H9 (cell line): Measurements from ENCODE around the gene RPUSD2. TPM values are rescaled to one million over a fixed set of nuclear protein-coding genes. Genes with fewer than 3 reads are reported as not detected.
A peak's percentile ranks its signal among the peaks of the same experiment; 100 is the strongest.

Source experiments
- DNase-seq: peaks from one replicate; pipeline ENCODE4 v3.0.0-alpha.2; 2017
- H2AFZ ChIP-seq: one replicate; pipeline ENCODE4 v1.6.1; 2013; ENCODE audit warnings: mild to moderate bottlenecking, low read length, control low read depth, moderate library complexity
- H2AK5ac ChIP-seq: 2 replicates; pipeline ENCODE4 v1.6.1; 2013; ENCODE audit warnings: low read length, control low read depth, mixed read lengths; ENCODE audit not compliant: insufficient read length
- H2BK120ac ChIP-seq: one replicate; pipeline ENCODE4 v1.6.1; 2013; ENCODE audit warnings: low read depth, mild to moderate bottlenecking, low read length, control low read depth, inconsistent platforms; ENCODE audit not compliant: poor library complexity, severe bottlenecking
- H2BK12ac ChIP-seq: 2 replicates; pipeline ENCODE4 v1.6.1; 2013; ENCODE audit warnings: low read length, control low read depth, mixed read lengths, low read depth; ENCODE audit not compliant: insufficient read length
- H2BK15ac ChIP-seq: 2 replicates; pipeline ENCODE4 v1.6.1; 2013; ENCODE audit warnings: low read depth, low read length, control low read depth
- H2BK20ac ChIP-seq: one replicate; pipeline ENCODE4 v1.6.1; 2013; ENCODE audit warnings: low read depth, mild to moderate bottlenecking, low read length, control low read depth, inconsistent platforms; ENCODE audit not compliant: poor library complexity, severe bottlenecking
- H2BK5ac ChIP-seq: 2 replicates; pipeline ENCODE4 v1.6.1; 2013; ENCODE audit warnings: low read length, control low read depth, mixed read lengths; ENCODE audit not compliant: insufficient read length
- H3K14ac ChIP-seq: 2 replicates; pipeline ENCODE4 v1.6.1; 2013; ENCODE audit warnings: low read length, control low read depth; ENCODE audit not compliant: insufficient read depth
- H3K18ac ChIP-seq: 2 replicates; pipeline ENCODE4 v1.6.1; 2013; ENCODE audit warnings: low read depth, mild to moderate bottlenecking, mixed read lengths, low read length, control low read depth; ENCODE audit not compliant: insufficient read length
- H3K23ac ChIP-seq: 2 replicates; pipeline ENCODE4 v1.6.1; 2013; ENCODE audit warnings: low read length, control low read depth, mixed read lengths, low read depth; ENCODE audit not compliant: insufficient read length
- H3K23me2 ChIP-seq: 2 replicates; pipeline ENCODE4 v1.6.1; 2013; ENCODE audit warnings: low read depth, mild to moderate bottlenecking, mixed read lengths, low read length, control low read depth; ENCODE audit not compliant: insufficient read length, poor library complexity, severe bottlenecking
- H3K27ac ChIP-seq: 2 replicates; pipeline ENCODE4 v1.5.1; 2013; ENCODE audit warnings: low read length, control low read depth, mixed read lengths, low read depth; ENCODE audit not compliant: insufficient read length
- H3K27me3 ChIP-seq: 2 replicates; pipeline ENCODE4 v1.6.1; 2013; ENCODE audit warnings: low read length, control low read depth, inconsistent platforms; ENCODE audit not compliant: insufficient read depth
- H3K4ac ChIP-seq: 2 replicates; pipeline ENCODE4 v1.6.1; 2013; ENCODE audit warnings: low read depth, mild to moderate bottlenecking, control low read depth, inconsistent platforms, low read length, moderate library complexity
- H3K4me1 ChIP-seq: 2 replicates; pipeline ENCODE4 v1.6.1; 2013; ENCODE audit warnings: low read length, control low read depth, inconsistent platforms; ENCODE audit not compliant: insufficient read depth
- H3K4me2 ChIP-seq: 2 replicates; pipeline ENCODE4 v1.6.1; 2013; ENCODE audit warnings: low read length, control low read depth, mixed read lengths; ENCODE audit not compliant: insufficient read length, insufficient read depth
- H3K56ac ChIP-seq: 2 replicates; pipeline ENCODE4 v1.6.1; 2013; ENCODE audit warnings: low read depth, mild to moderate bottlenecking, mixed read lengths, low read length, control low read depth; ENCODE audit not compliant: insufficient read length
- H3K79me1 ChIP-seq: 2 replicates; pipeline ENCODE4 v1.6.1; 2013; ENCODE audit warnings: low read depth, mild to moderate bottlenecking, moderate library complexity, low read length, control low read depth, inconsistent platforms; ENCODE audit not compliant: insufficient read depth, poor library complexity, severe bottlenecking
- H3K79me2 ChIP-seq: 2 replicates; pipeline ENCODE4 v1.6.1; 2013; ENCODE audit warnings: low read length, control low read depth, inconsistent platforms; ENCODE audit not compliant: insufficient read depth
- H3K9ac ChIP-seq: 2 replicates; pipeline ENCODE4 v1.6.1; 2013; ENCODE audit warnings: low read length, control low read depth, mixed read lengths; ENCODE audit not compliant: insufficient read length; ENCODE audit errors: extremely low read depth
- H3K9me3 ChIP-seq: one replicate; pipeline ENCODE4 v1.6.1; 2013; ENCODE audit warnings: low read depth, low read length, inconsistent platforms; ENCODE audit not compliant: control insufficient read depth
- H3T11ph ChIP-seq: one replicate; pipeline ENCODE4 v1.6.1; 2013; ENCODE audit warnings: mild to moderate bottlenecking, low read length, control low read depth, inconsistent platforms
- H4K20me1 ChIP-seq: one replicate; pipeline ENCODE4 v1.6.1; 2013; ENCODE audit not compliant: control insufficient read depth, insufficient read length, insufficient read depth
- H4K5ac ChIP-seq: 2 replicates; pipeline ENCODE4 v1.6.1; 2013; ENCODE audit warnings: low read depth, mild to moderate bottlenecking, mixed read lengths, low read length, control low read depth; ENCODE audit not compliant: insufficient read length
- H4K8ac ChIP-seq: replicated peaks from 2 replicates; pipeline ENCODE4 v1.6.1; 2013; ENCODE audit warnings: low read length, control low read depth, mixed read lengths, low read depth; ENCODE audit not compliant: insufficient read length
- H4K91ac ChIP-seq: 2 replicates; pipeline ENCODE4 v1.6.1; 2013; ENCODE audit warnings: low read depth, mild to moderate bottlenecking, moderate library complexity, mixed read lengths, low read length, control low read depth; ENCODE audit not compliant: insufficient read length
- H3K27ac Mint-ChIP-seq, 3 experiments: 2 replicates in 2 of 3; 3 replicates in 1 of 3; pipeline ENCODE4 v1.8.0; 2020 to 2021; ENCODE audit warnings: mixed read lengths in 3 of 3, mild to moderate bottlenecking in 1 of 3, moderate library complexity in 1 of 3
- H3K27me3 Mint-ChIP-seq: 2 replicates; pipeline ENCODE4 v1.8.0; 2021; ENCODE audit warnings: low read depth, mild to moderate bottlenecking, moderate library complexity, mixed read lengths
- H3K36me3 Mint-ChIP-seq, 3 experiments: 2 replicates in 2 of 3; 3 replicates in 1 of 3; pipeline ENCODE4 v1.8.0; 2020 to 2021; ENCODE audit warnings: low read depth in 3 of 3, mixed read lengths in 3 of 3; ENCODE audit not compliant: insufficient read depth in 1 of 3
- H3K4me1 Mint-ChIP-seq, 2 experiments: 2 replicates each; pipeline ENCODE4 v1.8.0; 2020; ENCODE audit warnings: mixed read lengths in 2 of 2
- H3K4me3 Mint-ChIP-seq, 2 experiments: 2 replicates in 1 of 2; 3 replicates in 1 of 2; pipeline ENCODE4 v1.8.0; 2020 to 2021; ENCODE audit warnings: mild to moderate bottlenecking in 2 of 2, mixed read lengths in 2 of 2, moderate library complexity in 1 of 2
- H3K9me3 Mint-ChIP-seq, 2 experiments: 2 replicates in 1 of 2; 3 replicates in 1 of 2; pipeline ENCODE4 v1.8.0; 2020; ENCODE audit warnings: mild to moderate bottlenecking in 2 of 2, mixed read lengths in 2 of 2, moderate library complexity in 1 of 2
- CTCF ChIP-seq: fragments of 200-600 bp; sonication (generic); conservative IDR thresholded peaks from 3 replicates; pipeline ENCODE4 v1.8.0; 2021; ENCODE audit warnings: antibody characterized with exemption, mild to moderate bottlenecking
- WGBS: extraction: QIAGEN DNeasy Blood & Tissue Kit; methylation state at CpG from one replicate; pipeline ENCODE4 v1.1.7; 2013; ENCODE audit warnings: missing lambda C conversion rate, low lambda C conversion rate, mixed read lengths; ENCODE audit not compliant: insufficient read length; ENCODE audit errors: extremely low coverage; 5-methylcytosine and 5-hydroxymethylcytosine counted together
- total RNA-seq: library from RNA; stranded (reverse); gene quantifications from 2 replicates; pipeline ENCODE4 v1.2.1, GENCODE V29; 2021

The RPUSD2 gene
- total RNA-seq, 1 experiment from 2014 or later: 25.7 TPM

- Histone ChIP-seq H2BK15ac (no peak overlapping the region), H3K27me3 (no peaks in the 10 kb centered on the region), H3K9me3 (no peaks in the 10 kb centered on the region), H3K56ac (no peak overlapping the region), H2AK5ac (no peak overlapping the region), H3K79me1 (no peaks in the 10 kb centered on the region), H4K91ac (no peak overlapping the region), H3K9ac (no peak overlapping the region), H4K20me1 (no peaks in the 10 kb centered on the region), H3K23me2 (no peaks in the 10 kb centered on the region), H2AFZ (no peak overlapping the region), H3K4me1 (peaks cover 7% of the 10 kb centered on the region; the same call in 1 of the 2 replicates), H3K27ac (no peak overlapping the region), H4K5ac (no peak overlapping the region), H2BK12ac (no peak overlapping the region), H3K18ac (no peak overlapping the region), H4K8ac (no peak overlapping the region), H2BK5ac (no peak overlapping the region), H3K4me2 (no peak overlapping the region), H3K79me2 (no peaks in the 10 kb centered on the region; the same call in 1 of the 2 replicates), H3K23ac (no peak overlapping the region), H3K14ac (no peak overlapping the region), H2BK120ac (no peak overlapping the region), H3K4ac (no peak overlapping the region), H3T11ph (no peak overlapping the region), H2BK20ac (no peak overlapping the region)
- peak; percentile 52 for DNase-seq
- peaks cover 1 to 14% (median 9%) of the 10 kb centered on the region in 3 experiments; a peak in 4 of 7 replicates for H3K36me3 Mint-ChIP-seq
- peak overlapping the region in 1 of 2 experiments; percentile 49; a peak in 2 of 5 replicates for H3K4me3 Mint-ChIP-seq
- TF ChIP-seq CTCF: no peak
- H3K4me1 Mint-ChIP-seq: peaks cover 33 to 40% of the 10 kb centered on the region in 2 experiments
- no CpG with 5 or more reads among the region's 4 CpGs for WGBS
- no peaks in the 10 kb centered on the region for H3K27me3 Mint-ChIP-seq
- H3K9me3 Mint-ChIP-seq: no peaks in the 10 kb centered on the region
- peak overlapping the region in 2 of 3 experiments; percentile 68 to 95; a peak in 5 of 7 replicates for H3K27ac Mint-ChIP-seq
Measured at GRCh38 chr15:40554161-40554525, 15.0 kb upstream of the RPUSD2 start.
